DND-41 (cell line): ENCODE measurements around the gene TRIP13.

Source experiments
- ATAC-seq: fragments of 200-7000 bp; cut with Tn5 transposase; 3 replicates; pipeline ENCODE4 v1.9.1; 2021; ENCODE audit warnings: low read depth; ENCODE audit not compliant: insufficient read depth
- DNase-seq: peaks from one replicate; pipeline ENCODE4 v3.0.0-alpha.2; 2020
- H2AFZ ChIP-seq: 2 replicates; pipeline ENCODE4 v1.6.0; 2012; ENCODE audit warnings: low read depth, low read length
- H3K27ac ChIP-seq: 2 replicates; pipeline ENCODE4 v1.5.1; 2012; ENCODE audit warnings: low read length, inconsistent platforms
- H3K27me3 ChIP-seq: fragments of 200-600 bp; sonication (generic); 2 replicates; pipeline ENCODE4 v1.6.0; 2012; ENCODE audit warnings: low read length, mild to moderate bottlenecking, inconsistent platforms; ENCODE audit not compliant: insufficient read depth, poor library complexity
- H3K36me3 ChIP-seq: 2 replicates; pipeline ENCODE4 v1.5.1; 2012; ENCODE audit warnings: low read length, inconsistent platforms; ENCODE audit not compliant: insufficient read depth
- H3K4me1 ChIP-seq: 2 replicates; pipeline ENCODE4 v1.5.1; 2012; ENCODE audit warnings: mild to moderate bottlenecking, low read length; ENCODE audit not compliant: insufficient read depth
- H3K4me2 ChIP-seq: 2 replicates; pipeline ENCODE4 v1.6.0; 2012; ENCODE audit warnings: mild to moderate bottlenecking, moderate library complexity, low read length, inconsistent platforms; ENCODE audit not compliant: insufficient read depth
- H3K4me3 ChIP-seq, 2 experiments: fragments of 200-600 bp in 1 of 2; shearing (Covaris generic) in 1 of 2; 2 replicates each; pipeline ENCODE4 v1.5.1; 2012 to 2016; ENCODE audit warnings: inconsistent platforms in 2 of 2, low read length in 2 of 2, mild to moderate bottlenecking in 2 of 2, low read depth in 1 of 2, moderate library complexity in 1 of 2
- H3K79me2 ChIP-seq: 2 replicates; pipeline ENCODE4 v1.6.0; 2012; ENCODE audit warnings: low read length, inconsistent platforms; ENCODE audit not compliant: insufficient read depth
- H3K9ac ChIP-seq: 2 replicates; pipeline ENCODE4 v1.6.0; 2012; ENCODE audit warnings: low read depth, mild to moderate bottlenecking, inconsistent platforms, low read length, moderate library complexity
- H3K9me3 ChIP-seq: 2 replicates; pipeline ENCODE4 v1.5.1; 2012; ENCODE audit warnings: low read length, moderate library complexity, mild to moderate bottlenecking, inconsistent platforms; ENCODE audit not compliant: insufficient read depth, severe bottlenecking
- H4K20me1 ChIP-seq: 2 replicates; pipeline ENCODE4 v1.6.0; 2012; ENCODE audit warnings: low read length; ENCODE audit not compliant: insufficient read depth
- EZH2 ChIP-seq: IDR thresholded peaks from 3 replicates; pipeline ENCODE4 v1.6.1; 2012; ENCODE audit warnings: borderline replicate concordance, low read depth, mild to moderate bottlenecking, moderate library complexity, low read length, inconsistent platforms; ENCODE audit not compliant: severe bottlenecking
- TF ChIP-seq, protein P1 (sequence below): IDR thresholded peaks from 2 replicates; pipeline ENCODE4 v1.5.1; 2012; ENCODE audit warnings: borderline replicate concordance, low read length, moderate library complexity, mild to moderate bottlenecking; ENCODE audit not compliant: poor library complexity, severe bottlenecking; ENCODE audit errors: extremely low read depth

The TRIP13 gene

DNA sequence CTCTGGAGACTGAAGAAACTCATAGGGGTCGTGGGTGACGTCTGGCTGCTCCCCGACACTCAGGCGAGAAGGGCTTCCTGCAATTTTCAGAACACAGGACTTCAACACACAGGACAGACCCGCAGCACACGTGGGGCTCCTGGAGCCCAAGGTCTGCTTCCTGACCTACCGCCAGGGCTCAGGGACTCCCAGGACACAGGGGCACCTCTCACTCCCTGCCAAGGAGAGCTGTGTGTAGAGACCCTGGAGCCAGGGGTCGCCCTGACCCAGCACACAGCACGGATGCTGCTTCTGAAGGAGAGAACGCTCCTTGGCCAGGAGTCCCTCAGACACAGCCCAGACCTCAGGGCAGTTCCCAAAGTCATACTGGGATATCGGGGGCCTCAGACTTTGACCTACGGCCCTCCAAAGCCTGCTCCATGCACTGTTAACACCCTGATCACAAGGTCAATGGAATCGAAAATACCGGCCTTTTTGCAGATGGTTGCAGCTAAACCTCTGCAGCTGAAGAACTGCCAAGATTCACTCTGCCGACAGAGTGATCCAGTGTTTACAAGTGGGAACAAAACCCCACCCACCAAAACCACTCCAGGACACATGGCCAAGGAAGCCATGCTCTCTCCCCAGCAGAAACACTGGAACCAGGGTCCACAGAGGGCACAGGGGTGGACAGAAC is 28.1 kb upstream of the TRIP13 start:
- Histone ChIP-seq H3K9me3 (no peaks in the 10 kb centered on the region), H3K4me2 (no peak overlapping the region), H3K79me2 (no peaks in the 10 kb centered on the region), H3K27me3 (no peaks in the 10 kb centered on the region), H3K4me1 (no peaks in the 10 kb centered on the region), H2AFZ (no peak overlapping the region), H3K36me3 (peaks cover 79% of the 10 kb centered on the region), H3K9ac (no peak overlapping the region), H4K20me1 (peaks cover 46% of the 10 kb centered on the region), H3K4me3 (no peak overlapping the region), H3K27ac (no peak overlapping the region)
- TF ChIP-seq, protein P1, sequence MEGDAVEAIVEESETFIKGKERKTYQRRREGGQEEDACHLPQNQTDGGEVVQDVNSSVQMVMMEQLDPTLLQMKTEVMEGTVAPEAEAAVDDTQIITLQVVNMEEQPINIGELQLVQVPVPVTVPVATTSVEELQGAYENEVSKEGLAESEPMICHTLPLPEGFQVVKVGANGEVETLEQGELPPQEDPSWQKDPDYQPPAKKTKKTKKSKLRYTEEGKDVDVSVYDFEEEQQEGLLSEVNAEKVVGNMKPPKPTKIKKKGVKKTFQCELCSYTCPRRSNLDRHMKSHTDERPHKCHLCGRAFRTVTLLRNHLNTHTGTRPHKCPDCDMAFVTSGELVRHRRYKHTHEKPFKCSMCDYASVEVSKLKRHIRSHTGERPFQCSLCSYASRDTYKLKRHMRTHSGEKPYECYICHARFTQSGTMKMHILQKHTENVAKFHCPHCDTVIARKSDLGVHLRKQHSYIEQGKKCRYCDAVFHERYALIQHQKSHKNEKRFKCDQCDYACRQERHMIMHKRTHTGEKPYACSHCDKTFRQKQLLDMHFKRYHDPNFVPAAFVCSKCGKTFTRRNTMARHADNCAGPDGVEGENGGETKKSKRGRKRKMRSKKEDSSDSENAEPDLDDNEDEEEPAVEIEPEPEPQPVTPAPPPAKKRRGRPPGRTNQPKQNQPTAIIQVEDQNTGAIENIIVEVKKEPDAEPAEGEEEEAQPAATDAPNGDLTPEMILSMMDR: no peak
- TF ChIP-seq EZH2: no peak
- no peak for DNase-seq
- no peak for ATAC-seq

- H3K9ac ChIP-seq: no peak overlapping the region
- H3K4me3 ChIP-seq: no peak overlapping the region
- no peak overlapping the region for H3K27ac ChIP-seq
- H3K27me3 ChIP-seq: no peaks in the 10 kb centered on the region
- no peaks in the 10 kb centered on the region for H3K4me1 ChIP-seq
- H3K4me2 ChIP-seq: no peak overlapping the region
- peaks cover 84% of the 10 kb centered on the region for H3K36me3 ChIP-seq
- DNase-seq (no peak), ATAC-seq (no peak)
- H4K20me1 ChIP-seq: peaks cover 41% of the 10 kb centered on the region
- TF ChIP-seq EZH2: no peak
- TF ChIP-seq, protein P1: no peak
- H3K9me3 ChIP-seq: no peaks in the 10 kb centered on the region
- no peaks in the 10 kb centered on the region for H3K79me2 ChIP-seq
- H2AFZ ChIP-seq: no peak overlapping the region
Observed at GRCh38 chr5:865168-865521, 27.5 kb upstream of the TRIP13 start.

GRCh38 chr5:865771-866170 is 26.9 kb upstream of the TRIP13 start:
- ATAC-seq (no peak), DNase-seq (no peak)
- H3K4me3 ChIP-seq: no peak overlapping the region
- no peak overlapping the region for H2AFZ ChIP-seq
- H3K4me1 ChIP-seq: no peaks in the 10 kb centered on the region
- no peak overlapping the region for H3K4me2 ChIP-seq
- TF ChIP-seq, protein P1: no peak
- TF ChIP-seq EZH2: no peak
- no peaks in the 10 kb centered on the region for H3K27me3 ChIP-seq
- H3K36me3 ChIP-seq: peaks cover 90% of the 10 kb centered on the region
- no peak overlapping the region for H3K9ac ChIP-seq
- no peaks in the 10 kb centered on the region for H3K9me3 ChIP-seq
- no peak overlapping the region for H3K27ac ChIP-seq
- H3K79me2 ChIP-seq: no peaks in the 10 kb centered on the region
- H4K20me1 ChIP-seq: peaks cover 41% of the 10 kb centered on the region
